ENCODE results near the gene CLEC16A. TPM values are rescaled to one million over a fixed set of nuclear protein-coding genes. Genes with fewer than 3 reads are reported as not detected.

Gene CLEC16A
- total RNA-seq, 1 donor from 2014 or later: 7.8 TPM

- H3K27ac Mint-ChIP-seq: no peak overlapping the region
Observed at GRCh38 chr16:10980813-10981212, 36.4 kb downstream of the CLEC16A start.

DNA sequence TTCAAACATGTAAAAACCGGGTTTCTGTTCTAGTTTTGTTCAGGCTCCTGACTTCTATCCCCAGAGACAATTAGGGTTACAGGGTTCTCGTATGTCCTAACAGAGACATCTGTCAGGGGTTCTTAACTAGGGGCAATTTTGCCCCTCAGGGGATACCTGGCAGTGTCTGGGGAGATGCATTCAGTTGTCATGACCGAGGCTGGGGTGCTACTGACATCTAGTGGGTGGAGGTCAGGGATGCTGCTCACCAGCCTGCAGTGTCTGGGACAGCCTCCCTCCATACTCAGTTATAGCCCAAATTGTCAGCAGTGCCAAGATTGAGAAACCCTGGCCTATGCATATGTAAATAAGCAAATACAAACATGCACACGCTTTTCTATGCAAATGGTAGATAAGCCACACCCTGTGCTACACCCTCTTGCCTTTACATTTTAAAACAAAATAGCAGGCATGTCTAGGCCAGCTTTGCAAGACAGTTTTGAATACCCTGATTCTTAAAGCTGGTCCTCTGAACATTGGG lies 37.4 kb downstream of the CLEC16A start:
- H3K4me1 Mint-ChIP-seq: peaks cover 45% of the 10 kb centered on the region
- TF ChIP-seq CTCF (IDR thresholded peaks at IDR 0.05) (peak; percentile 40), EZH2phosphoT487 (IDR thresholded peaks at IDR 0.05) (no peak)
- H3K4me3 ChIP-seq: no peak overlapping the region

More at GRCh38 chr16:10980813-10981212, 36.4 kb downstream of the CLEC16A start:
- DNase-seq (ENCODE audit: low spot score): no peak
- Mint-ChIP-seq H3K4me3 (no peak overlapping the region), H3K27me3 (ENCODE audit: insufficient read depth, low read depth) (peaks cover 10% of the 10 kb centered on the region), H3K9me3 (no peaks in the 10 kb centered on the region), H3K4me1 (peaks cover 51% of the 10 kb centered on the region), H3K36me3 (peaks cover 10% of the 10 kb centered on the region)
- no peak overlapping the region for H3K9ac ChIP-seq
- H3K4me2 ChIP-seq: no peak overlapping the region
- H3K27ac ChIP-seq: no peak overlapping the region
- no peaks in the 10 kb centered on the region for H3K9me3 ChIP-seq (ENCODE audit: low read depth)
- peaks cover 30% of the 10 kb centered on the region for H3K4me1 ChIP-seq
- H3F3A ChIP-seq (ENCODE audit: low read depth): peaks cover 15% of the 10 kb centered on the region
- H3K79me2 ChIP-seq (ENCODE audit: low read depth): no peaks in the 10 kb centered on the region
- no peaks in the 10 kb centered on the region for H3K36me3 ChIP-seq
- H3K27me3 ChIP-seq: no peaks in the 10 kb centered on the region
- H3K4me3 ChIP-seq: no peak overlapping the region
- no peak overlapping the region for H2AFZ ChIP-seq (replicated peaks)
- no peaks in the 10 kb centered on the region for H4K20me1 ChIP-seq (ENCODE audit: low read depth)
- TF ChIP-seq CTCF (IDR thresholded peaks at IDR 0.05) (no peak), EZH2phosphoT487 (IDR thresholded peaks at IDR 0.05) (no peak), EZH2 (IDR thresholded peaks at IDR 0.05) (no peak)

DNA sequence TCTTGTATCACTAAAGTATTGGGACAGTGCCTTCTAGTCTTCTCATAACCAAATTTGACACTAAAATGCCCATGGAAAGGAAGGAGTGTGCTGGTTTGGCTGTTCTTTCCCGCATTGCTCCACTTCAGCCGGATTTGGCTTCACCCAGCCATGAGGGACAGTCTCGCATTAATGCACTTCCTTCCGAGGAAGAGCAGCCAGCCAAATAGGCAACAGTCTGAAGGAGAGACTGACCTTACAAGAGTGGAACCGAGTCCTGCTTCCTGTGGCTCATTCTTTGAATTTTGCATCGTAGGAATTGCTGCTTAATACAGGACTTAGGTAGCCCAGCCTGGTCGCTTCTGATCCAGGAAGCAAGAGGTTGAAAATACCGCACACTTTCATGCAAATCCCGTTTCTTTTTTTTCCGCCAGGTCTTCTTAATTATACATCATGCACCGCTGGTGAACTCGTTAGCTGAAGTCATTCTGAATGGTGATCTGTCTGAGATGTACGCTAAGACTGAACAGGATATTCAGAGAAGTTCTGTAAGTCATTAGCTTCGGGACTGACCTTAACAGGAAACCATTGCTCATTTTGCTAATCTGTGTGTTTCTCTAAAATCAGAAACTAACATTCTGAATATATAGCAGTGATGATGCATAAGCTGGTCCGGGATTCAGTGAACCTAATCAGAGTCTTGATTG lies 38.2 kb downstream of the CLEC16A start:
- no peak overlapping the region for H3K4me3 Mint-ChIP-seq
- Histone ChIP-seq H3K4me2 (no peak overlapping the region), H3K4me1 (peaks cover 30% of the 10 kb centered on the region), H3F3A (ENCODE audit: low read depth) (peaks cover 15% of the 10 kb centered on the region), H3K9me3 (ENCODE audit: low read depth) (no peaks in the 10 kb centered on the region), H4K20me1 (ENCODE audit: low read depth) (no peaks in the 10 kb centered on the region), H2AFZ (replicated peaks) (no peak overlapping the region), H3K4me3 (no peak overlapping the region), H3K27ac (no peak overlapping the region), H3K9ac (no peak overlapping the region), H3K79me2 (ENCODE audit: low read depth) (no peaks in the 10 kb centered on the region), H3K36me3 (no peaks in the 10 kb centered on the region), H3K27me3 (no peaks in the 10 kb centered on the region)
- H3K9me3 Mint-ChIP-seq: no peaks in the 10 kb centered on the region
- H3K36me3 Mint-ChIP-seq: peaks cover 10% of the 10 kb centered on the region
- peaks cover 38% of the 10 kb centered on the region for H3K4me1 Mint-ChIP-seq
- no peak for TF ChIP-seq CTCF (IDR thresholded peaks at IDR 0.05)
- no peak for TF ChIP-seq EZH2phosphoT487 (IDR thresholded peaks at IDR 0.05)
- no peak for TF ChIP-seq EZH2 (IDR thresholded peaks at IDR 0.05)
- no peak overlapping the region for H3K27ac Mint-ChIP-seq
- H3K27me3 Mint-ChIP-seq (ENCODE audit: insufficient read depth, low read depth): peaks cover 10% of the 10 kb centered on the region
- no peak for DNase-seq (ENCODE audit: low spot score)

More for the DNA sequence above, 37.4 kb downstream of the CLEC16A start:
- H3K4me3 Mint-ChIP-seq: no peak overlapping the region
- Histone ChIP-seq H3K27ac (no peak overlapping the region), H2AFZ (replicated peaks) (no peak overlapping the region), H3K9ac (no peak overlapping the region), H3K36me3 (no peaks in the 10 kb centered on the region), H3K4me1 (peaks cover 30% of the 10 kb centered on the region), H3K27me3 (no peaks in the 10 kb centered on the region), H3F3A (ENCODE audit: low read depth) (peaks cover 15% of the 10 kb centered on the region), H3K79me2 (ENCODE audit: low read depth) (no peaks in the 10 kb centered on the region), H4K20me1 (ENCODE audit: low read depth) (no peaks in the 10 kb centered on the region), H3K4me2 (no peak overlapping the region), H3K9me3 (ENCODE audit: low read depth) (no peaks in the 10 kb centered on the region)
- H3K36me3 Mint-ChIP-seq: peaks cover 10% of the 10 kb centered on the region
- H3K27me3 Mint-ChIP-seq (ENCODE audit: insufficient read depth, low read depth): peaks cover 8% of the 10 kb centered on the region
- no peaks in the 10 kb centered on the region for H3K9me3 Mint-ChIP-seq
- H3K27ac Mint-ChIP-seq: no peak overlapping the region
- DNase-seq (ENCODE audit: low spot score): no peak
